Measurements from ENCODE around the gene LYZL1.
"Not testable (repeated sequence)": the region's sequence is repeated elsewhere in the genome, so short reads cannot be mapped to it uniquely, and the experiment has no call there.

LYZL1 gene

DNA sequence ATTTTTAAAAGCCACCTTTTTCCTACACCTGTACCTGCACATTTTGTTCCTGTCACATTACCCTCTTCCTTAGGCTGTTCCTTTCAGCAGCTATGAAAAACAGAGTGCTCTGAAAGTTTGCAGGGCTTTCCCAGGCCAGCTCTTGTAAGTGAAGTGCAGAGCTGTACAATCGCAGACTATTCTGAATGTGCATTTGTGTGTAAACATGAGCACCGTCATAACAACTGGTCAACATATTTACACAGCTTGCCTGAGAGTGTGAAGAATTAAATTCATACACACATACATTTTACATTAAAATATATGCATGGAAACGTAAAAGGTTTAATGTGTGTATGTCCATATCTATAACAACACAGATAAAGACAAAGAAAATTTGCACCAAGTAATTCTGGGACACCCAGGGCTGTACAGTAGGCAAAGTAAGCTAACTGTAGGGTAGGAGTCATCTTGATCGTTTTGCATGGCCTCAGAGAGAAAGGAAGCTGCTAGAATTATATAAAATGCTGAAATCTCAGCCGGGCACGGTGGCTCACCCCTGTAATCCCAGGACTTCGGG lies 23.6 kb upstream of the LYZL1 start:
- no peak for DNase-seq

DNA sequence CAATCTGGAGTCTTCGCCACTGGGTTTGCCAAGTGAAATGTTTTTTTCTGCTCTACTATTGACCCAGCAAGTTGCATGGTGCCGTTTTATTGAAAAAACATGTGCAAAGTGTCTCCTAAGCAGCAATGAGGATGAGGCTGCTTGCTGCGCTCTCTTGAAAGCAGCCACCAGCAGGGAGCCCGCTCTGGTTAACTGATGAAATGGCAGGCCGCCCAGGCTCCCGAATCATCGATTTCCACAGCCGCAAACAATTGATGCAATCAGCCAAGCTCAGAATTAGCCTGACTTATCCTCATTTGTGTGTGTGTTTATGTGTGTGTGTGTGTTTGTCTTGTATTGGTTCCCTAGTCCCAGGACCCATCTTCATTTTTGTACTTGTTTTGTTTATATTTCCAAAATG lies 22.2 kb upstream of the LYZL1 start:
- DNase-seq = no peak

DNA sequence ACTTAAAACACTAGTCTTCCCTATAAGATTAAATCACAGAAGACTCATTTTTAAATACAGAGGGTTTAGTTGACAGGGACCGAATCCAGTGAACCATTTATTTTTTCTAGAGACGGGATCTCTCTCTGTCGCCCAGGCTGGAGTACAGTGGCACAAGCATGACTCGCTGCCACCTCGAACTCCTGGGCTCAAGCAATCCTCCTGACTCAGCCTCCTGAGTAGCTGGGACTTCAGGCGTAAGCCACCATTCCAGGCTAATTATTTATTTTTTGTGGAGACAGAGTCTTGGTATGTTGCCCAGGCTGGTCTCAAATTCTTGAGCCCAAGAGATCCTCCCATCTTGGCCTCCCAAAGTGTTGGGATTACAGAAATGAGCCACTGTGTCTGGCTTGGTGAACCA lies 20.9 kb upstream of the LYZL1 start:
- no peak for DNase-seq

DNA sequence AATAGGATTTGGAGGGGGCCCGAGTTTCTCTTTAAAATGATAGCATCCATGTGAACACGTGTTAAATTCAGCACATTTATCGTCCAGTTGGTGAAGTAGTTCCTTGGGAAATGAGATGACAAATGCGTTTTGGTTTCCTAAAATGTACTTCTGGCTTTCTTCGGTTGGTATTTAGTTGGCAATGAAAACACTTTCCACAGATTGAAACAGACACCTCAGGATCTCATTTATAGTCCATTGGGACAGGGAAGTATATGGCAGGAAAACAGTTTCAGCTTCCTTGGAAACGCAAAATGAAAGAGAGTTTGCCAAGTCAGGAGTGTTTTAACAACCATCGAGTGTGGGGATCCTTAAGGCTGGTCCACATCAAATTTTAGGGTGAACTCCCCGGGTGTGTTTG lies 19.4 kb upstream of the LYZL1 start:
- DNase-seq = no peak

DNA sequence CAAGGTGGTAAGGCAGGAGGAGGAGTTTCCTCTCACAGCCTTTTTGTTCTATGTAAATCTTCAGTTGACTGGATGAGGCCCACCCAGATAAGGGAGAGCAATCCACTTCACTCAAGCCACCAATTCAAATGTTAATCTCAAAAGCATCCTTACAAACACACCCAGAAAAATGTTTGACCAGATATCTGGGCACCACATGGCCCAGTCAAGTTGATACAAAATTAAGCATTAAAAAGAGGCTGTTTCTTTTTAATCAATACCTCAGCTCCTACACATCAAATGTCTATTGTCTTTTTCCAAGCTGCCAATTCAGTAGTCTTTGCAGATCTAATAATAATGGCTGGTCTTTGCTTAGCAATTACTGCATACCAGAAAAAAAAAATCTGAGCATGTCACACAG lies 18.0 kb upstream of the LYZL1 start:
- DNase-seq = no peak

DNA sequence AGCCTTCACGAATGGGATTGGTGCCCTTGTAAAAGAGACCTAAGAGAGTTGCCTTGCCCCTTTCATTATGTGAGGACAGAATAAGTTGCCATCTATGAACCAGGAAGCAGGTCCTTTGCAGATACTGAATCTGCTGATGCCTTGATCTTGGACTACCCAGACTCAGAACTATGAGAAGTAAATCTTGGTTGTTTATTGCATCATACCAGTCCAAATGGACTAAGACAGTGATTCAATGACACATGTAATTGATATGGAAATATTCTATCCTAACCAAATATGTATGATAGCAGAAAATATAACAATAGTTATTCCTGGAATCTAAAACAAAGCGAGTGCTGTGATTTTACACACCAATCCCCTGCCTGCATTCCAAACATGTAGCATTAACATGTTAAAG lies 17.0 kb upstream of the LYZL1 start:
- no peak for DNase-seq

DNA sequence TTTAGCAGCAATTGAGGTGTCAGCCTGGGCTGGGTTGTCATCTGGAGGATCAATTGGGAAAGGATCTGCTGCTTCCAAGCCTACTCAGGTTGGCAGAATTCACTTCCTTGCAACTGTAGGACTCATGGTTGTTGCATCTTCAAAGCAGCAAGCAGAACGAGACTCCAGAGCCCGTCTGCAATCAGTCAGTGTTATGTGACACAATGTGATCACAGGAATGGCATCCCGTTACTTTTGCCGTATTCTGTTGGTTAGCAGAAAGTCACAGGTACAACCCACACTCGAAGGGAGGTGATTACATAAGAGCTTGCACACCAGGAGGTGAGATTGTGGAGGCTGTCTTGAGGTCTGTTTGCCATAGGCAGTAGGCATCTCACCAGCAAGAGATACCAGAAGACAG lies 15.4 kb upstream of the LYZL1 start:
- no peak for DNase-seq

DNA sequence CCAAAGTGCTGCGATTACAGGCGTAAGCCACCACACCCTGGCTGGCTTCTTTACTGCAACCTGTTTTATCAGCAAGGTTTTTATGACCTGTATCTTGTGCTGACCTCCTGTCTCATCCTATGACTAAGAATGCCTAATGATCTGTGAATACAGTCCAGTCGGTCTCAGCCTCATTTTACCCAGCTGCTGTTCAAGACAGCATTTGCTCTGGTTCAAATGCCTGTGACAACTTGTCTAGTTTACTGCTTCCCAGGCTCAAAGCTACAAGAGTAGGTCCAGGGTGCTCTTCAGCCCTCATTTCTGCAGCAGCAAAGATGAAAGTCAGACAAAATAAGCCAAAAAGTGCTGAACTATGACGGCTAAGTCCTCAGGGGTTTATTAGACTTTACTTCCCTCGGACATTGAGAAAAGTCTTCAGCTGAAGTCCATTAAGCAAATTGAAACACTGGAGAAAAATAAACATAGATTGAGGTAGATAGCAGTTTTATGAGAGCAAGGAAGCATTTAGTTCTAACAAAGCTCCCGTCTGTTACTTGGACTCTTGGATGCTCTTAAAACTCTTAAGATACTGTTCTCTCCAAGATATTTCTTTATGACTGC lies 12.5 kb upstream of the LYZL1 start:
- no peak for DNase-seq

DNA sequence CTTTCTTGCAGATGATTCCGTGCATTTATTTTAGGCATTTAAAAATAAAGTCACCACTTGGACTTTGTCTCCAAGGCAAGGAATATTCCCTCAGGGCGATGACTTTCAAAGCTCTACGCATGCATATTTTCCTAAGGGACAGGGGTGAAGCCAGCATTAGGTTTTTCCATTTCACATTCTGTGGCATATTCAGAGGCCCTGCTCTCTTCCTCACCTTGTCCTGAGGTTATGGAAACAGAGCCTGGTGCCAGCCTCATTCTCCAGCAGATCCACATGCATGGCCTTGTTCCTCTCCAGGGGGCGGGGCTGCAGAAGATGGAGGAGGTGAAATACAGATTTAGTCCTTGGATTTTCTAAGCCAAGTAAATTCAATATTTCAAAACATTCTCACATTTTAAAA lies 11.6 kb upstream of the LYZL1 start:
- no peak for DNase-seq

DNA sequence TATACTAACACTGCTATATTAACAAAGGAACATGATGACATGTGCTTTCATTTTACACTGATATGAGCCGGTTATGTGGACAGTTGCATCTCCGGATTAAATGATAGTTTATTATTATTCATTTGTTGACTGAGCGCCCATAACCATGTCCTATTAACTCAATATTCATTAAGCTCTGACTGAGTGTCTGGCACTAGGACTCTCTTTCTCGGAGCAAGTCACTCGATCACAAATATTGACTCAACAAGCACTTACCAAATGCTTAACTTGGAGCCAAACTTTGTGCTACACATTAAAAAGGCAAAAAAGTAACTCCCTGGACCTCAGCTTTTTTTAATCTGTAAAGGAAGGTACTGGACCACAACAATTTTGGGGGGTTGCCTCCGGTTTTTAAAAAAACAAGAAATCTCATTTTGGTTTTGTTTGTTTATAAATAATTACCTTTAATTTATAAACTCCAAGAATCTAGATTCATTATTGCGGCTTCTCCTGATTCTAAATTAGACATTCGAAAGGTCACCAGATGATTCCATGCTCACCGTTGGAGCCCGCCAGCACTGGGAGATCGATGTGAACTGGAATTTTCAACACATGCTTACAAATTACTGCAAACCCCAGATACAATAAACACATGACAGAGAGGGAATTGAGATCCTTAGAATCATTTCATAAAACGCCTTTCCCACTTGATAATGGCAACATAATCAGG lies 8.9 kb upstream of the LYZL1 start:
- DNase-seq = no peak

DNA sequence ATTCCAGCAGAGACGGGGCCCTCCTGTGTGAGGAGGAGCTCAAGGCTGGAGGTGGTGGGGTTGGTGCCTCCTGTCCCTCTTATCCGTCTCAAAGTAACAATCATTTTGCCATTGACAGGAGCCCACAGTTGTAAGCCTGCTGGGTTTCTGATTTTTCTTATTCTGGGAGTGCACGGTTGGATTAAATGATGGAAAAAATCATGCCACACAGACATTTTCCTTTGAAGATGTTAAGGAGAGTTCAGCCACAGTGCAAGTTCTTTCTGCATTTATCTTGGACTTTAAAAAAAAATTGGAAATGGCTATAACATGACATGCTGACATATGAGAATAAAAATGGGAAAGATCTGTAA lies 8.4 kb upstream of the LYZL1 start:
- DNase-seq = no peak

DNA sequence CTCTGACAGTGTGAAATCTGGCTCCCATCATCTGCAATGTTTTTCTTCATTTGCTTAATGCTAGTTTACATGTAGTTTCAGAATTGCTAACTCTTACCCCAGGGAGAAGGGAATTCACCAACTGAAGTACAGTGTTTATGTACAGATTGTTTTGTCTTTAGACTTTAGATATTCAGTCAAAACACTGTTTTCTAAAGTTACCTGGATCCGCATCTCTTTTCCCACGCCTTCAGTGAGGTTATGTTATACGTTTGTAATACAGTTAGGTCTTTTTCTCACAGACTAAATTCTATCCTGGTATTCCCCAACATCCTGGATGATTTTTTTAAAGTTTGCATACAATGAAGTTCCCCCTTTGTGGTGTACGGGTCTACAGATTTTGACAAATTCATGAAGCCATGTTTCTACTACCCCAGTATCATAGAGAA lies 3.2 kb upstream of the LYZL1 start:
- no peak for DNase-seq

DNA sequence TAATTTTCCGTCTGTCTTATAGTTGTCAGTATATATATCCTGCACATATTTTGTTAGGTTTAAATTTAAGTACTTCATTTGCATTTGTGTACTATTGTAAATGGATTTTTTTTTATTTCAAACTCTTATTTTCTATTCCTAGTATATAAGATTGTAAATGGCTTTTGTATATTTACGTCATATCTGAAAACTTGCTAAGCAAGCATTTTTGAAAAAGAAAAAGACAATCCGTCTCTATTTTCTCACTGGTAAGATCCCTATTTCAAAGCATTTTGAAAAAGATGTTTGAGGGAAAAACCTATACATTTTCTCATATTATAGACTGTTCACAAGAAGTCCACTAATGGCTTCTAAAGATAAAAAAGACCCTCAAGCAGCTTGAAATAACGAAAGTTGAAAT lies 1.2 kb upstream of the LYZL1 start:
- DNase-seq = no peak

DNA sequence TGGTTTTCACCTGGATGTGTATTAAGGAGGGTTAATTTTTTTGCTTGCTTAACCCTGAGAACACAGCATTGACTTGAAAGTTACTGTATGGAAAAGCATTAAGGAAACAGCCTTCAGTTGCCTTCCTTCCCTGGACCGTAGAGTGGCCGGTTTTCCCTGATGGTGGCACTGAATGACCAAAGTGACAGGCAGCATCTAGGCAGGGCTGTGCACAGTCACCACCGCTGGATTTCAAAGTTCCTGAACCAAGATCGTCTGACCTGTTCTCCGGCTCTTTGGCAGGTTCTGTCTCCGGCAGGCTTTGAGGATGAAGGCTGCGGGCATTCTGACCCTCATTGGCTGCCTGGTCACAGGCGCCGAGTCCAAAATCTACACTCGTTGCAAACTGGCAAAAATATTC lies 2.7 kb downstream of the LYZL1 start:
- DNase-seq = not testable (repeated sequence)

DNA sequence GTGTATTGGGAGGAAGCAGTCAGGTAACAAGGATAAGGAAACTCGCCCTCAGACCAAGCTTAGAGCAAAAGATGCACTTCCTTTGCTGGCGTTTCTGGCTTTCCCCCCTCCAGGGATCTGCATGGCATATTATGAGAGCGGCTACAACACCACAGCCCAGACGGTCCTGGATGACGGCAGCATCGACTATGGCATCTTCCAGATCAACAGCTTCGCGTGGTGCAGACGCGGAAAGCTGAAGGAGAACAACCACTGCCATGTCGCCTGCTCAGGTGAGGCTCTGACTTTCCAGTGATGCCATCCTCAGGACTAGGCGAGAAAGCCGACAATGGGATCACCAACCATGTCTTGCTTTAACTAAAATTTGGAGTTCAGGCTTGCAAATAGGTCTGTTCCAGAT lies 3.5 kb downstream of the LYZL1 start:
- DNase-seq = not testable (repeated sequence)

DNA sequence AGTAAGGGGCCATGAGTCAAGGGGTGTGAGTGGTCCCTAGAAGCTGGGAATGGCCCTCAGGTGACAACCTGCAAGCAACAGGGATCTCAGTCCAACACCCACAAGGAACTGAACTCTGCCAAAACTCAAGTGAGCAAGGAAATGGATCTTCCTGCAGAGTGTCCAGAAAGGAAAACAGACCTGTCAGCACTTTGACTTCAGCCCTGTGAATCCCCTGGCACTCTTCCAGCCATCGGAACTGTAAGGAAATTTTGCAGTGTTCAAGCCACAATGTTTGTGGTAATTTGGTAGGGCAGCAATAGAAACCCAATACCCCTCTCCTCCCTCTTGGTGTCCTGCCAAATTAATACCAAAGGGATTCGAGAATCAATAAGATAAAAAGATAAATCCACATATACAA lies 6.9 kb downstream of the LYZL1 start:
- DNase-seq = no peak

DNA sequence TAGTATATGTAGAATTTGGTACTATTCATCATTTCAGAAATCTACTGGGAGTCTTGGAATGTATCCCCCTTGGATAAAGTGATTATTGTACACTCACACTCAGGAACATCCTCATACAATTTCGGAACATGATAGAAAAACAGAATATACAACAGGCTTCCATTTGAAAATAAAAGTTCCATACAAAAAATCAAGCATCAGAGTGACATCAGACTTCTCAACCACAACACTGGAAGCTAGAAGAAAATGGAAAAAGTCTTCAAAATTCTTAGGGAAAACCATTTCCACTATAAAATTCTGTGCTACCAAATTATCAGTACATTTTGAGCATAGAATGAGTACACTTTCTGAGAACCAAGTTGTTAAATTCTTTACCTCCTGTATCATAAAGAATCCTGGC lies 8.8 kb downstream of the LYZL1 start:
- DNase-seq = no peak

DNA sequence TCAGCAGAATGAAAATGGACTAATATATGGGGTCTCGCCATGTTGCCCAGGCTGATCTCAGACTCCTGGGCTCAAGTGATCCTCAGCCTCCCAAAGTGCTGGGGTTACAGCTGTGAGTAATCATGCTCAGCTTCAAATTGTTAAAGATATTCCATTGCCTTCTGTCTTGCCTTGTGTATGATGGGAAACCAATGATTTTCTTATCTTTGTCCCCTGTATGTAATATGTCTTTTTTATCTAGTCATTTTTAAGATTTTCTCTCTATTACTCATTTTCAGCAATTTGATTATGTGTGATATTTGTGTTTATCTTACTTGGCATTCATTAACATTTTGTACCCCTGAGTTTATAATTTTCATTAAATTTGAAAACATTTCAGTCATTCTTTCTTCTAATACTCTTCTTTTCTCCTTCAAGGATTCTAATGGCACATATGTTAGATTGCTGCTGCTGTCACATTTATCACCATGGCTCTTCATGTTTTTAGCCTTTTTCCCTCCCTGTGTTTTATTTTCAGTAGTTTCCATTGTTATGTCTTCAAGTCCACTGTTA lies 12.6 kb downstream of the LYZL1 start:
- DNase-seq = no peak

DNA sequence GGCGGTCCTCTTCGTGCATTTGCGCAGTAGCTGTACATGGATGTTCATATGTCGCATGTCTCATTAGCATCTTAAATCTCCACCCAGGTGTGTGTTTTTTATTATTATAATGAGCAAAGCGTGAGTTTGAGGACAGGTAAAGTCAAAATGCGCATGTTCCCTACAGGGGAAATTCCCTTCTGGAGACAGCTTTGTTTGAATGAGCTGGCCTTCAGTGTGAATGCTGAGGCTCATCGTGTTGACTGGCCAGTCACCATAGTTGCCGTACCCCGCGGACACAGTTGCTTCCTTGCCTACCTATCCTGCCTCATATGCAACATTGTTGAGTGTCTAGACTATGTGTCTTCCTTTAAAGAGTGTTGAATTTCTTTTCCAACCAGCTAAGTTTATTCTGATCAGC lies 13.6 kb downstream of the LYZL1 start:
- DNase-seq = no peak

DNA sequence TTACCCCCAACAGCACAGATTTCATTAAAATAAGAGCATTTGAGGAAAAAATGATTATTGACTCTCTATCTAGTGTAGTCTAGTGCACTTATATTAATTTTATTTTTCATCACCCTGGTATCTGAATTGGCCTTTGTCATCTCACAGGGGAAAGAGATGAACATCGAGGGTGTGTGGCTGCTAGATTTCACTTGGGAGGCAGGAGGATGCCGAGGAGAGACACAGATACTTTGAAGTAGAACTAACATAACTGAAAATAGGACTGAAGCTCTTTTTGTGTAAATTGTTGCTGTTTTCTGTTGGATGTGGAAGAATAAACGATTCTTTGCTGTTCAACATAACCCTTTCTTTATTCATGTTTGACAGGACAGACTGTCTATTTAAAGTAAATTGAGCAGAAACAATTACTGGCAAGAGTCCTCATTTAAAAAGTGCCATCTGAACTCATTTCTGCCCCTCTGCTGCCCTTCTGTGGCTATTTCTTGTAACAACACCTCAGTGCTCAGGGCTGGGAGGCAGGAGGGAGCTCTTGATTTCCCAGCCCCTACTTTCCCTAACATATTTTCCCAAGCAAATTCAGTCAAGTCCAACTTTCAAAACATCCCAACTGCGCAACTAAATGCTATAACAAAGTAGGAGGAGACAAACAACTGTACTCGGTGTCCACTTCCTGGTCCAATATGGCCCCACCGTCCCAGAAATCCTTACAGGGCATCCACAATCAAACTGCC lies 15.6 kb downstream of the LYZL1 start:
- DNase-seq = no peak

DNA sequence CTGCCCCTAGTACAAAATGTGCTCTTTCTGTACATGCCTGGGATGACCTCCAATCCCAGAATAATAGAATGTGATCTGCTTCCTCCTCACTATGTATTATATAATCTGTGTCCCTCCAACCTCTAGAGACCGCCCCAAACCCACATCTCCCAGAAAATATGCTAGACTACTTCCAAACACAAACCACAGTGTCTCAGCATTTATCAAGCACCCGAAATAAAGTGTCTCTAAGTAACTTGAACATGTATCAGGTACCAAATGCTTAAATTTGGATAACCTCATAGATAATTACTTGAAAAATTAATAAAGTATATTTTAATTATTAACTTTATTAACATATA lies 16.1 kb downstream of the LYZL1 start:
- DNase-seq = no peak

DNA sequence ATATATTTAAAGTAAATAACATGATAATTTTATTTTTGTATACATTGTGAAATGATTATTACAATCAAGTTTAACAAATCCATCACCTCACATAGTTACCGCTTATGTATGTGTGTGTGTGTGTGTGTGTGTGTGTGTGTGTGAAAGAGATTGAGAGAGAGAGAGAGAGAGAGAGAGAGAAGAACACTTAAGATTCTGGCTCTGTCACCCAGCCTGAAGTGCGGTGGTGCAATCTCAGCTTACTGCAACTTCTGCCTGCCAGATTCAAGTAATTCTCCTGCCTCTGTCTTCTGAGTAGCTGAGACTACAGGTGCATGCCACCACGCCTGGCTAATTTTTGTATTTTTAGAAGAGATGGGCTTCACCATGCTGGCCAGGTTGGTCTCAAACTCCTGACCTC lies 17.8 kb downstream of the LYZL1 start:
- no peak for DNase-seq

DNA sequence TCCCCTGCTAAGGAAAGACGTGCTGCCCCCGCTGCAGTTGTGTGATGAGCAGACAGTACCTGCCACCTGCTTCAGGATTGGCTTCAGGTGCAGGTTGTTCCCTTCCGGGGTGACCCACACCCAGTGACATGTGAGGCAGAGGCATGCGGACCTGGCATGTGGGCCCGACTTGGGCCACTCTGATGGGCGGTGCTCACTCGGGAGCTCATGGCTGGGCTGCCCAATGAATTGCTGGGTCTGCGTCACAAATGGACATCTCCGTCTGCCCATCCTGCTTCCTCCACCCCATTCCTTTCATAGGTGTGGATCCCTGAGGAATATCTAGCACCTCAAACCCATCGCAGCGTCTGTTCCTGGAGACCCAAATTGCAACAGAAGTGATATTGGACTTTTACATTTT lies 19.3 kb downstream of the LYZL1 start:
- DNase-seq = not testable (repeated sequence)

DNA sequence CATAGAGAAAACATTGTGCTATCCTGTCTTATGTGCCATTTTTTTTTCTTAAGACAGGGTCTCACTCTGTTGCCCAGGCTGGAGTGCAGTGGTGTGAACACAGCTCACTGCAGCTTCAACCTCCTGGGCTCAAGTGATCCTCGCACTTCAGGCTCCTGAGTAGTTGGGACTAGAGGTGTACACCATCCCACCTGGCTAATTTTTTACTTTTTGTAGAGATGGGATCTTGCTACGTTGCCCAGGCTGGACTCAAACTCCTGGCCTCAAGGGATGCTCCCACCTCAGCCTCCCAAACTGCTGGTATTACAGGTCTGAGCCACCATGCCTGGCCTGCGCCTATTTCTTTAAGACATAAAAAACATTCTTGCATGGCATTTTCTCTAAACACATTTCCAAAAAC lies 20.6 kb downstream of the LYZL1 start:
- no peak for DNase-seq

Data from stimulated activated naive CD4-positive, alpha-beta T cell treated with Interleukin-2 at 50 U/mL for 16 hours (primary cell).